ENCODE results near the gene MTHFD2L. TPM values are rescaled to one million over a fixed set of nuclear protein-coding genes. Genes with fewer than 3 reads are reported as not detected.

Gene MTHFD2L
- total RNA-seq, 4 donors from 2014 or later: 13.1 to 22.9 (median 15.3) TPM

DNA sequence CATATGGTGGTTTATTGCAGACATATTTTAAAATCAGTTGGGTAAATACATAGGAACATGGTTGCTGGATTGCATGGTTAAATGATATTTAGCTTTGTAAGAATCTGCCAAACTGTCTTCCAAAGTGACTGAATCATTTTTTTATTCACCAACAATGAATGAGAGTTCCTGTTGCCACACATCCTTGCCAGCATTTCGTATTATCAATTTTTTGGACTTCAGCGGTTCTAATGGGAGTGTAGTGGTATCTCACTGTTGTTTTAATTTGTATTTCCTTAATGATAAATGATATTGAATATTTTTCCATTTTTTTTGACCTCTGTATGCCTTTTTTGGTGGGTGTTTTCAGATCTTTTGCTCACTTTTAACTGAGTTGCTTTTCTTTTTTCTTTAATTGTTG, 1.4 kb upstream of the MTHFD2L start:
- Histone ChIP-seq H3K4me1 (peaks cover 31% of the 10 kb centered on the region), H3K4me3 (no peak overlapping the region), H3K27me3 (no peaks in the 10 kb centered on the region), H3K9me3 (no peaks in the 10 kb centered on the region), H3K27ac (no peak overlapping the region), H3K36me3 (peaks cover 4% of the 10 kb centered on the region)
- WGBS: 85% methylated on average over 2 of the region's 2 CpGs
- TF ChIP-seq, protein P1, sequence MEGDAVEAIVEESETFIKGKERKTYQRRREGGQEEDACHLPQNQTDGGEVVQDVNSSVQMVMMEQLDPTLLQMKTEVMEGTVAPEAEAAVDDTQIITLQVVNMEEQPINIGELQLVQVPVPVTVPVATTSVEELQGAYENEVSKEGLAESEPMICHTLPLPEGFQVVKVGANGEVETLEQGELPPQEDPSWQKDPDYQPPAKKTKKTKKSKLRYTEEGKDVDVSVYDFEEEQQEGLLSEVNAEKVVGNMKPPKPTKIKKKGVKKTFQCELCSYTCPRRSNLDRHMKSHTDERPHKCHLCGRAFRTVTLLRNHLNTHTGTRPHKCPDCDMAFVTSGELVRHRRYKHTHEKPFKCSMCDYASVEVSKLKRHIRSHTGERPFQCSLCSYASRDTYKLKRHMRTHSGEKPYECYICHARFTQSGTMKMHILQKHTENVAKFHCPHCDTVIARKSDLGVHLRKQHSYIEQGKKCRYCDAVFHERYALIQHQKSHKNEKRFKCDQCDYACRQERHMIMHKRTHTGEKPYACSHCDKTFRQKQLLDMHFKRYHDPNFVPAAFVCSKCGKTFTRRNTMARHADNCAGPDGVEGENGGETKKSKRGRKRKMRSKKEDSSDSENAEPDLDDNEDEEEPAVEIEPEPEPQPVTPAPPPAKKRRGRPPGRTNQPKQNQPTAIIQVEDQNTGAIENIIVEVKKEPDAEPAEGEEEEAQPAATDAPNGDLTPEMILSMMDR (IDR thresholded peaks at IDR 0.05): no peak
- no peak for TF ChIP-seq POLR2AphosphoS5 (IDR thresholded peaks at IDR 0.05)
- no peak for TF ChIP-seq EP300 (IDR thresholded peaks at IDR 0.05)
- TF ChIP-seq POLR2A (IDR thresholded peaks at IDR 0.05): no peak
- no peak for DNase-seq (ENCODE audit: low spot score in 2 of 2)

GRCh38 chr4:74157154-74157553, 764 bp upstream of the MTHFD2L start:
- H3K9me3 ChIP-seq: no peaks in the 10 kb centered on the region
- TF ChIP-seq POLR2AphosphoS5 (IDR thresholded peaks at IDR 0.05) (no peak), EP300 (IDR thresholded peaks at IDR 0.05) (no peak), POLR2A (IDR thresholded peaks at IDR 0.05) (no peak)
- TF ChIP-seq, protein P1 (IDR thresholded peaks at IDR 0.05): no peak
- H3K27me3 ChIP-seq: no peaks in the 10 kb centered on the region
- peak overlapping the region; percentile 70 for H3K4me3 ChIP-seq
- peaks cover 4% of the 10 kb centered on the region for H3K36me3 ChIP-seq
- DNase-seq (ENCODE audit: low spot score in 2 of 2): no peak
- H3K4me1 ChIP-seq: peaks cover 33% of the 10 kb centered on the region
- H3K27ac ChIP-seq: peak overlapping the region; percentile 93
- WGBS: 9% methylated on average over 2 of the region's 2 CpGs

GRCh38 chr4:74158466-74159142, 686 bp downstream of the MTHFD2L start:
- Histone ChIP-seq H3K27me3 (no peaks in the 10 kb centered on the region), H3K4me1 (peaks cover 33% of the 10 kb centered on the region), H3K27ac (peak overlapping the region; percentile 93), H3K9me3 (no peaks in the 10 kb centered on the region), H3K36me3 (peaks cover 4% of the 10 kb centered on the region), H3K4me3 (peak overlapping the region; percentile 70)
- WGBS: 23% methylated on average over 15 of the region's 15 CpGs
- no peak for DNase-seq (ENCODE audit: low spot score in 2 of 2)
- no peak for TF ChIP-seq EP300 (IDR thresholded peaks at IDR 0.05)
- no peak for TF ChIP-seq POLR2AphosphoS5 (IDR thresholded peaks at IDR 0.05)
- no peak for TF ChIP-seq POLR2A (IDR thresholded peaks at IDR 0.05)
- TF ChIP-seq, protein P1 (IDR thresholded peaks at IDR 0.05): no peak

DNA sequence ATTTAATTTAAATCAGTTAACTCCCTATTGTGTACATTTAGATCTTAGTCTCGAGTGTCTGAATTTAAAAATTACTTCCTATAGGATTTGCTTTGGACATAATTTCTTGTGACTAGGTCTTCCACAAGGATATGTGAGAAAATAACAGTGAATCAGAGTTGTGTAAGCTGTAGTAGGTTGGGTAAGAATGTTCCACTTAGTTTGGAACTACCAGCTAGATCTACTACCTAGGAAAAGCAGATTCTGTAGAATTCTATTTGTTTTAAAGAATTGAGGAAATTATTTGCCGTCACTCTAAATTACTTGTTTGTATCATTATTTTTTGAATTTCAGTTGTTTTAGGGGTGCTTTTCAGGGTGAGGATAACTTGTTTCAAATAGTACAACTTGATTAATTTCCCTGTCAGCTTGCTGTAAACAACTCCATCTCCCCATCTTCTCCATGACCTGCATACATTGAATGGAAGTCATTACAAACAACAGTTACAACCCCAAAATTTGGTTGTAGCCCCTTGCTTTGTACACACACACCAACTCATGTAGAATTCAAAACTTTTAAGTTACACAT, 1.3 kb downstream of the MTHFD2L start:
- peaks cover 33% of the 10 kb centered on the region for H3K4me1 ChIP-seq
- whole genome bisulfite sequencing: 76% methylated on average over 2 of the region's 2 CpGs
- peak overlapping the region; percentile 93 for H3K27ac ChIP-seq
- DNase-seq (ENCODE audit: low spot score in 2 of 2): no peak
- TF ChIP-seq, protein P1 (IDR thresholded peaks at IDR 0.05): no peak
- no peak for TF ChIP-seq EP300 (IDR thresholded peaks at IDR 0.05)
- TF ChIP-seq POLR2AphosphoS5 (IDR thresholded peaks at IDR 0.05): no peak
- no peak for TF ChIP-seq POLR2A (IDR thresholded peaks at IDR 0.05)
- H3K36me3 ChIP-seq: peaks cover 4% of the 10 kb centered on the region
- no peaks in the 10 kb centered on the region for H3K9me3 ChIP-seq
- no peaks in the 10 kb centered on the region for H3K27me3 ChIP-seq
- H3K4me3 ChIP-seq: peak overlapping the region; percentile 70

DNA sequence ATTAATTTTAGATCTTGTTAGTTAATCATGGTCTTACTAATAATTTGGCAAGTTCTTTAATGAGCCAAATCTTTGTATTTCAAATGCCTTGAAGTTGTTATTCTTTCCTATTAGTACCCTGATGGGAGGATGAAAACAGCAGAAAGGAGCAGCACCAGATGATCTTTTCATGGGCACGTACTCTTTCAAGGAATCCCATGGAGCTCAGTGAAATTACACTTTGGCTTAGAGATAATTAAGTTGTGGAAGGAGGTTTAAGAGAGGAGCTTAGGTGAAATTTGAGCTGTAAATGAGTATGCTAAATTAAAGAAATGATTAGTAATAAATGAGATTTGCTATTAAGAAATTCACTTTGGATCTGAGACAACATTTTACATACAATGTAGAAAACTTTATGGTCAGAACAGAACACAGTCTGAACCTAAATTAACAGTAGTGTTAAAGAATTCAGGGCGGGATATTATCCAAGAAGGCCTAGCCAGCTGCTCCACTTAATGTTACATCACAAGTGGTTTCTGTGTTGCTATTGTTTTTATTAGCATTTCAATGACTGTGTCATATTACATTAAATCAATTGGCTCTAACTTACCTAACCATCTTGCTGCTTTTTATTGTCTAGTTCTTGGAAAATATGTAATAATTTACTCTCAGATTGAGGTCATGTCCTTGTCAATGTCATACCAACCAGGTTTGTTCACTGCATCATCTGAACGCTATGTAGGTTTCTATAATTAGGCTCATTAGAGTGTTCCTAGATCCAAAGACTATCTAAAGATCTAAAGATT, 3.9 kb downstream of the MTHFD2L start:
- H3K4me1 ChIP-seq: peaks cover 32% of the 10 kb centered on the region
- no peak overlapping the region for H3K27ac ChIP-seq
- TF ChIP-seq, protein P1 (IDR thresholded peaks at IDR 0.05): no peak
- no peak for TF ChIP-seq POLR2AphosphoS5 (IDR thresholded peaks at IDR 0.05)
- no peak for TF ChIP-seq POLR2A (IDR thresholded peaks at IDR 0.05)
- TF ChIP-seq EP300 (IDR thresholded peaks at IDR 0.05): no peak
- peaks cover 4% of the 10 kb centered on the region for H3K36me3 ChIP-seq
- H3K4me3 ChIP-seq: no peak overlapping the region
- no peak for DNase-seq (ENCODE audit: low spot score in 2 of 2)
- no peaks in the 10 kb centered on the region for H3K27me3 ChIP-seq
- 67% methylated on average over 3 of the region's 3 CpGs for WGBS
- H3K9me3 ChIP-seq: no peaks in the 10 kb centered on the region
